ENCODE measurements around the gene ZNF593. TPM values are rescaled to one million over a fixed set of nuclear protein-coding genes. Genes with fewer than 3 reads are reported as not detected.

The ZNF593 gene
- total RNA-seq, 3 donors from 2014 or later (not counting 1 experiment from before 2014, with no cell fraction given): 8.6 to 17.8 (median 15.6) TPM

DNA sequence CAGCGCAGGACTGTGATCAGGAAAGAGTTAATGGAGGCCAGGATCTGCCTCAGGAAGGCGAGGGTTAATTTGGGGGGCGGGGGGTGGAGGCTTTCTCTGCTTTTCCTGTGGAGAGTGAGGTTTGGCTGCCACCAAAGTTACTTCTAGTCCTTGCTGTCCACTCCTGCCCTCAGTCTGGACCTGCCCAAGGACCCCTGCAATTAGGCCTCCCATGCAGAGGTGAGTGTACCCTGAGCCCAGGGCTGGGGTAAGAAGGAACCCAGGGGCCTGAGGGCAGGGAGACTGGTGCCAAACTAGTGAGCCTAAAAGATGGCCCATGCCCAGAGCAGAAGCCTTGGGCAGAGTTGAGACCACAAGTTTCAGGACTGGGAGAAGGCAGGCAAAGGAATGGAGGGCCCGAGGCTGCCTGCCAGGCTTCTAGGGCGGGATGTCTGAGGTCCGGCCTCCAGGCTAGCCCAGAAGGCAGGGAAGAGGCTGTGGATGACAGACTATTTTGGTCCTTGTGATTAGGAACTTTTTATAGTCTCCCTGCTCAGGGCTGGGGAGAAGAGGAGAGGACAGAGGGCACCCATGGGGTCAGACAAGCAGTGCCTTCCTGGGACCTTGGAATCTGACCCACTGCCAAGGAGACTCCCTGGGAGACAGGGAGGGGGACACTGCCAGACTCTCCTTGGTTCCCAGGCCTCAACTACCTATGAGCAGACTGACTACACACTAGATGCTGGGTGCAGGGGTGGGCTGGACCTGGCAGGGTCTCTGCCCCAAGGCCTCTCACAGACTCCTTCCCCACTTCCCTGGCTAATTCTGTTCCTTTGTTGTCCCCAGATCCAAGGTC lies 10.6 kb upstream of the ZNF593 start, which contains the start of gene FAM110D:
TSS of gene FAM110D (plus strand) at position 172 of the 835 bp plus-strand sequence. CDS start 2,213 bp downstream, outside the sequence.
- peaks cover 35 to 37% of the 10 kb centered on the region in 2 donors for H3K27me3 Mint-ChIP-seq (ENCODE audit: low read depth in 2 of 2)
- Histone ChIP-seq H3K4me1 (ENCODE audit: control insufficient read depth, insufficient read depth, low read length) (peaks cover 23% of the 10 kb centered on the region), H3K27ac (ENCODE audit: low read length) (no peak within 1 kb of the TSS), H3K36me3 (ENCODE audit: control insufficient read depth, insufficient read depth, low read length) (no peaks in the 10 kb centered on the region), H3K27me3 (ENCODE audit: control insufficient read depth, insufficient read depth, low read length) (peaks cover 27% of the 10 kb centered on the region), H3K9me3 (ENCODE audit: control insufficient read depth, insufficient read depth, low read length) (no peaks in the 10 kb centered on the region), H3K4me3 (ENCODE audit: low read length) (no peak within 1 kb of the TSS)
- DNase-seq (no peak), ATAC-seq (no peak)
- WGBS (ENCODE audit: insufficient coverage): 74% methylated on average over 6 of the region's 6 CpGs
- H3K36me3 Mint-ChIP-seq: no peaks in the 10 kb centered on the region
- no peak within 1 kb of the TSS for H3K27ac Mint-ChIP-seq
- TF ChIP-seq, protein P1, sequence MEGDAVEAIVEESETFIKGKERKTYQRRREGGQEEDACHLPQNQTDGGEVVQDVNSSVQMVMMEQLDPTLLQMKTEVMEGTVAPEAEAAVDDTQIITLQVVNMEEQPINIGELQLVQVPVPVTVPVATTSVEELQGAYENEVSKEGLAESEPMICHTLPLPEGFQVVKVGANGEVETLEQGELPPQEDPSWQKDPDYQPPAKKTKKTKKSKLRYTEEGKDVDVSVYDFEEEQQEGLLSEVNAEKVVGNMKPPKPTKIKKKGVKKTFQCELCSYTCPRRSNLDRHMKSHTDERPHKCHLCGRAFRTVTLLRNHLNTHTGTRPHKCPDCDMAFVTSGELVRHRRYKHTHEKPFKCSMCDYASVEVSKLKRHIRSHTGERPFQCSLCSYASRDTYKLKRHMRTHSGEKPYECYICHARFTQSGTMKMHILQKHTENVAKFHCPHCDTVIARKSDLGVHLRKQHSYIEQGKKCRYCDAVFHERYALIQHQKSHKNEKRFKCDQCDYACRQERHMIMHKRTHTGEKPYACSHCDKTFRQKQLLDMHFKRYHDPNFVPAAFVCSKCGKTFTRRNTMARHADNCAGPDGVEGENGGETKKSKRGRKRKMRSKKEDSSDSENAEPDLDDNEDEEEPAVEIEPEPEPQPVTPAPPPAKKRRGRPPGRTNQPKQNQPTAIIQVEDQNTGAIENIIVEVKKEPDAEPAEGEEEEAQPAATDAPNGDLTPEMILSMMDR (IDR thresholded peaks at IDR 0.05): no peak
- no peak within 1 kb of the TSS for H3K4me3 Mint-ChIP-seq
- H3K4me1 Mint-ChIP-seq: peaks cover 0 to 9% of the 10 kb centered on the region in 2 donors
- H3K9me3 Mint-ChIP-seq: no peaks in the 10 kb centered on the region
- intact Hi-C loops (cut with micrococcal nuclease): no loop called here

DNA sequence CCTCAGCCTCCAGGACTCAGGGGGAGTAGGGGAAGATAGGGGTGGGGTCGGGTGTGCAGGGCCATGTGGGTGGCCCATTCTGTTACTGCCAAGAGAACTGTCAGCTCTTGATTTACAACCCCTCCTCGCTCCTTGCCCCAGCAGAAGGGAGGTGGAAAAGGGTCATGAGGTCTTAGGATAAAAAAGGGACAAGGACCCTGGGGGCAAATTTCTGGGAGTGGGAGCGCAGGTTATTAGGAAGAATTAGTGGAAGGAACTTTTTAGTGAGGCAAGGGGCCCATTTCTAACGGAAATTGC lies 10.0 kb upstream of the ZNF593 start:
- no peaks in the 10 kb centered on the region for H3K9me3 ChIP-seq (ENCODE audit: control insufficient read depth, insufficient read depth, low read length)
- no peaks in the 10 kb centered on the region for H3K36me3 ChIP-seq (ENCODE audit: control insufficient read depth, insufficient read depth, low read length)
- H3K4me1 Mint-ChIP-seq: peaks cover 0 to 12% of the 10 kb centered on the region in 2 donors
- intact Hi-C loops (cut with micrococcal nuclease): loop anchor here (10.0 kb wide), 1 partner anchor 235 kb away; no protein-coding TSS in a partner anchor
- H3K27ac Mint-ChIP-seq: no peak overlapping the region
- DNase-seq (no peak), ATAC-seq (no peak)
- TF ChIP-seq, protein P1 (IDR thresholded peaks at IDR 0.05): no peak
- no peak overlapping the region for H3K4me3 ChIP-seq (ENCODE audit: low read length)
- H3K4me1 ChIP-seq (ENCODE audit: control insufficient read depth, insufficient read depth, low read length): peaks cover 27% of the 10 kb centered on the region
- peaks cover 30% of the 10 kb centered on the region for H3K27me3 ChIP-seq (ENCODE audit: control insufficient read depth, insufficient read depth, low read length)
- peaks cover 29 to 37% of the 10 kb centered on the region in 2 donors for H3K27me3 Mint-ChIP-seq (ENCODE audit: low read depth in 2 of 2)
- H3K27ac ChIP-seq (ENCODE audit: low read length): no peak overlapping the region
- no peaks in the 10 kb centered on the region for H3K36me3 Mint-ChIP-seq
- no peak overlapping the region for H3K4me3 Mint-ChIP-seq
- no peaks in the 10 kb centered on the region for H3K9me3 Mint-ChIP-seq
- WGBS (ENCODE audit: insufficient coverage): 74% methylated on average over 4 of the region's 4 CpGs

DNA sequence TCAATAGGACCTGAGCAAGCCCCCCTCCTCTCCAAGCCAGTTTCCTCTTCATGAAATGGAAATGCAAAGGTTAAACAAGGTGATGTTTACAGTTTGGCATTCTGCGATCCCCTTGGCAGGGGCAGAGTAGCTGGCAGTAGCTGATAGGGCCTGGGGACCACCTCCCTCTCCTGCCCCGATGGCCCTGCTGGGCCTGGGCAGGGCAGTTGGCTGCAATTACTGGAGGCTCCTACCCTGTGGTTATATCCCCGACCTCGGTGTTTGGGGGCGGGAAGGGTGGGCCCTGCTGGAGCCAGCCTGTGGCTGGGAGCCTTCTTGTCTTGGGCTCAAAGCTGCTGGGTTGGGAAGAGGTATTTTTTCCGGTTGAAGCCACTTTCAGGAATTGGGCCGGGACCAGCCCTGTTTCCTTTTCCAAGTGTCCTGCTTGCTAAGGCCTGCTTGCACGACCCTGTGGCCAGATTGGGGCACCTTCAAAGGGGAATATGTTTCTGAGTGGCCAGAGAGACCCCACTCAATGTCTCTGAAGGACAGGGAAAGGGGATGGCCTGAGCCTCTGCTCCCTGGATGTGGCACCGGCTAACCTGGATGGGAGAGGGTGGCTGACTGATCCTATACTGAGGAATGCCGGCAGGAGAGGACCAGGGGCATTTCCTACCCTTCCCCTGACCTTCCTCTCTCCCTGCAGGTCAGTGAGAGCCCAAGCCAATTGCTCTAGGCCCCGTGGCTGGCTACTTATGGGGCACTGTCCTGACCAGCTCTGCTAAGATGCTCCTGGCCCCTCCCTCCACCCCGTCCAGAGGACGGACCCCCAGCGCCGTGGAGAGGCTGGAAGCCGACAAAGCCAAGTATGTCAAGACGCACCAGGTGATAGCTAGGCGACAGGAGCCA lies 8.9 kb upstream of the ZNF593 start:
- intact Hi-C loops (cut with micrococcal nuclease): loop anchor here (10.0 kb wide), 1 partner anchor 234 kb away; no protein-coding TSS in a partner anchor
- peaks cover 0 to 9% of the 10 kb centered on the region in 2 donors for H3K4me1 Mint-ChIP-seq
- no peak for ATAC-seq
- H3K4me1 ChIP-seq (ENCODE audit: control insufficient read depth, insufficient read depth, low read length): peaks cover 29% of the 10 kb centered on the region
- no peak for DNase-seq
- peaks cover 18 to 34% of the 10 kb centered on the region in 2 donors for H3K27me3 Mint-ChIP-seq (ENCODE audit: low read depth in 2 of 2)
- no peak overlapping the region for H3K4me3 Mint-ChIP-seq
- H3K27ac Mint-ChIP-seq: no peak overlapping the region
- WGBS (ENCODE audit: insufficient coverage): 75% methylated on average over 18 of the region's 18 CpGs
- no peaks in the 10 kb centered on the region for H3K36me3 Mint-ChIP-seq
- H3K27me3 ChIP-seq (ENCODE audit: control insufficient read depth, insufficient read depth, low read length): peaks cover 29% of the 10 kb centered on the region
- H3K9me3 ChIP-seq (ENCODE audit: control insufficient read depth, insufficient read depth, low read length): no peaks in the 10 kb centered on the region
- TF ChIP-seq, protein P1 (IDR thresholded peaks at IDR 0.05): no peak
- no peak overlapping the region for H3K4me3 ChIP-seq (ENCODE audit: low read length)
- no peaks in the 10 kb centered on the region for H3K36me3 ChIP-seq (ENCODE audit: control insufficient read depth, insufficient read depth, low read length)
- H3K9me3 Mint-ChIP-seq: no peaks in the 10 kb centered on the region
- H3K27ac ChIP-seq (ENCODE audit: low read length): no peak overlapping the region

Data from natural killer cell (primary cell).